Ascending aorta (tissue), 2 donors: Measurements from ENCODE around the gene BANP. TPM values are rescaled to one million over a fixed set of nuclear protein-coding genes. Genes with fewer than 3 reads are reported as not detected.
A peak's percentile ranks its signal among the peaks of the same experiment; 100 is the strongest.
"Not testable (repeated sequence)": the region's sequence is repeated elsewhere in the genome, so short reads cannot be mapped to it uniquely, and the experiment has no call there.

Source experiments
- DNase-seq, 2 donors: peaks; one replicate each; pipeline ENCODE4 v3.0.0-alpha.2; 2019; ENCODE audit warnings: low spot score in 2 of 2
- H3K27ac ChIP-seq, 2 donors: fragments of 200-600 bp; sonication (generic); one replicate each; pipeline ENCODE4 v1.5.1; 2016 to 2017; ENCODE audit warnings: mild to moderate bottlenecking in 1 of 2
- H3K27me3 ChIP-seq: fragments of 200-600 bp; sonication (generic); one replicate; pipeline ENCODE4 v1.5.1; 2017
- H3K36me3 ChIP-seq, 2 donors: fragments of 200-600 bp; sonication (generic); one replicate each; pipeline ENCODE4 v1.5.1; 2016
- H3K4me1 ChIP-seq, 2 donors: fragments of 200-600 bp; sonication (generic); one replicate each; pipeline ENCODE4 v1.5.1; 2016 to 2017; ENCODE audit warnings: mild to moderate bottlenecking in 1 of 2
- H3K4me3 ChIP-seq, 2 donors: fragments of 200-600 bp; sonication (generic); one replicate each; pipeline ENCODE4 v1.5.1; 2016 to 2017; ENCODE audit warnings: mild to moderate bottlenecking in 1 of 2
- H3K9me3 ChIP-seq, 2 donors: fragments of 200-600 bp; sonication (generic); one replicate each; pipeline ENCODE4 v1.5.1; 2016
- intact Hi-C: fragments of 100-400 bp; cut with DNase I; formaldehyde crosslinking; loops from one replicate; pipeline ENCODE4 v1.15.1; 2023
- total RNA-seq: library from RNA; depleted of rRNA; stranded (reverse); fragments of >200 nt; gene quantifications from one replicate; pipeline ENCODE4 v1.1.0, GENCODE V29; 2016
- TF ChIP-seq, protein P1 (sequence below), 3 experiments: fragments of 200-600 bp in 2 of 3; fragments of 450-650 bp in 1 of 3; sonication (generic) in 2 of 3; IDR thresholded peaks; one replicate each; pipeline ENCODE4 v1.5.1; 2016 to 2019; ENCODE audit warnings: antibody characterized with exemption in 3 of 3, mild to moderate bottlenecking in 1 of 3, moderate library complexity in 1 of 3

Gene BANP
- total RNA-seq, 1 donor from 2014 or later = 23.4 TPM

DNA sequence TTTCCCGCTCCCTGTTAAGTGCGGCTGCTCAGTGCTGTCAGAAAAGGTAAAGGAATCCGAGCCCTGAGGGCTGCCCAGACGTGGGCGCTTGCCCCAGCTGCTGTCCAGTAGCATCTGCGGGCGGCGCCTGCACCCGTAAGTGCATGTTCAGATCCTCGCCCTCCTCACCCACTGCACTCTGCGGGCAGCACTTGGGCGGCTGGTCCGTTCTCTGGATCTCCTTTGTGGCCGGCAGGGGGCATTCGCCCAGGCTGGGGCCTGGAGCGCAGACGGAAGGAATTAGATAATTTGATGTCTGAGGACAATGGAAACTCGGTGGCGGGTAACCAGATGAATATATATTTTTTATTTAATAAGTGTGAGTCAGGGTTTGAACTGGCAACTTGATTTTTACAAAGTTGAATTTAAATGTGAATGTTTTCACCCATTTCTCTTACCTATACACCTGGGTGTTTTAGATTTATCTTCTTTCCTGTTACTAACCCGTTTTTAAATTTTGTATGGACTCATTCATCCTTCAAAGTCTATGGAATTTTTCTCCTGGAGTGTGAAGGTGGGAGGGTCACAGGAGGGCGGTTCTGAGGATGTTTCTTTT is 73.4 kb downstream of the BANP start:
- TF ChIP-seq, protein P1, sequence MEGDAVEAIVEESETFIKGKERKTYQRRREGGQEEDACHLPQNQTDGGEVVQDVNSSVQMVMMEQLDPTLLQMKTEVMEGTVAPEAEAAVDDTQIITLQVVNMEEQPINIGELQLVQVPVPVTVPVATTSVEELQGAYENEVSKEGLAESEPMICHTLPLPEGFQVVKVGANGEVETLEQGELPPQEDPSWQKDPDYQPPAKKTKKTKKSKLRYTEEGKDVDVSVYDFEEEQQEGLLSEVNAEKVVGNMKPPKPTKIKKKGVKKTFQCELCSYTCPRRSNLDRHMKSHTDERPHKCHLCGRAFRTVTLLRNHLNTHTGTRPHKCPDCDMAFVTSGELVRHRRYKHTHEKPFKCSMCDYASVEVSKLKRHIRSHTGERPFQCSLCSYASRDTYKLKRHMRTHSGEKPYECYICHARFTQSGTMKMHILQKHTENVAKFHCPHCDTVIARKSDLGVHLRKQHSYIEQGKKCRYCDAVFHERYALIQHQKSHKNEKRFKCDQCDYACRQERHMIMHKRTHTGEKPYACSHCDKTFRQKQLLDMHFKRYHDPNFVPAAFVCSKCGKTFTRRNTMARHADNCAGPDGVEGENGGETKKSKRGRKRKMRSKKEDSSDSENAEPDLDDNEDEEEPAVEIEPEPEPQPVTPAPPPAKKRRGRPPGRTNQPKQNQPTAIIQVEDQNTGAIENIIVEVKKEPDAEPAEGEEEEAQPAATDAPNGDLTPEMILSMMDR (IDR thresholded peaks at IDR 0.05) = peak; percentile 23 to 36 (median 31)
- H3K27me3 ChIP-seq, H3K4me1 ChIP-seq, DNase-seq, H3K27ac ChIP-seq, H3K9me3 ChIP-seq, intact Hi-C loops, H3K4me3 ChIP-seq: not testable (repeated sequence)
- H3K36me3 ChIP-seq = peaks cover 4 to 11% of the 10 kb centered on the region in 2 donors

DNA sequence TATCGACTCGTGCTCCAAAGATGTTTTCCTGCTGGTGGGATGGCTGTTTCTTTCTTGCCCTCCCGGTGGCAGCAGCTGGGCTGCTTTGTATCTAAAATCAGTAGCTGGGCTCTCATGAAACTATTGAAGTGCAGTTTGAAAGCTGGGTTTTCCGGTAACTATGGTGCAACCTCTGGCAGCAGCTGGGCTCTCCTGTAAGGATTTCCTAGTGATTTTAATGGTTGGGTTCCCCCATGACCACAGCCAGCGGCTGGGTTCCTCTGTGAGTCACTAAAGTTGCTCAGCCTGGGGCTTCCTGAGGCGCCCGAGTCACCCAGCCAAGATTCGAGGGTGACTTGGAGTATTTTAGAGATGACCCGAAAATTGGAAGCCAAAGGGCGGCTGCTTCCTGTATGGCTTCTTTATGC is 73.9 kb downstream of the BANP start:
- intact Hi-C loops, H3K4me3 ChIP-seq, H3K4me1 ChIP-seq, H3K27me3 ChIP-seq, H3K27ac ChIP-seq, H3K9me3 ChIP-seq: not testable (repeated sequence)
- DNase-seq = peak; percentile 27 to 82
- peaks cover 4 to 11% of the 10 kb centered on the region in 2 donors for H3K36me3 ChIP-seq

DNA sequence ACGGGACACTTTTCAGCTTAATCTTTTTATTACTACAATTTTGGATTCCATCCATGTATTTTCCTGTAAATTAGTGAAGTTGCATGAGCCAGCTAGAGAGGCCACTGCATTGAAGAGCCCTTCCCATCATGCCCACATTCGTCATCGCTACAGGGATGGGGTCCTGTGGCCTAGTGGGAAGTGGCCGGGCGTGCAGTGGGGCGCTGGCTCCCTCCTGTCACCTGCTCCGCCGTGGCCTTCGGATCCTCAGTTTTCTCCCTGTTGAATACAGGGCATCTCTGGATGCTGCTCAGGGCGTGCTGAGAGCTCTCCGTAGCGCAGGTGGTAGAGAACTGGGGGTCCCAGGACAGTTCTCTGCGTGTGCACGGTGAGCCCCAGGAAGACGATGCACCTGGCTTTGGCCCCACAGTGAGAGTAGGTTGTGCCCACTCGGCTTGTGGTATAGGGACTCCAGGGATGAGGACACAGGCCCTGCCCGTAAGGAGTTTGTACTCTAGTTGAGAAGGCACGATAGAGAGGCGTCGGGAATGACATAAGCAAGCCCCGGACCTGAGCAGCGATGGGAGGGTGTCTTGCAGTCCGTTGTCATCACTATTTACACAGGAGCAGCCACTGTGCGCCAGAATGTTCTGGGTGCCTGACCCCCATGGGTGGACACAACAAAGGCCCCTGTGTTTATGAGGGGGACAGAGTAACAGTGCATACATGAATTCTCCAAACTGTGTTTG is 74.8 kb downstream of the BANP start:
- H3K4me1 ChIP-seq, H3K36me3 ChIP-seq, H3K4me3 ChIP-seq, H3K27me3 ChIP-seq, H3K27ac ChIP-seq, H3K9me3 ChIP-seq, DNase-seq, intact Hi-C loops: not testable (repeated sequence)

DNA sequence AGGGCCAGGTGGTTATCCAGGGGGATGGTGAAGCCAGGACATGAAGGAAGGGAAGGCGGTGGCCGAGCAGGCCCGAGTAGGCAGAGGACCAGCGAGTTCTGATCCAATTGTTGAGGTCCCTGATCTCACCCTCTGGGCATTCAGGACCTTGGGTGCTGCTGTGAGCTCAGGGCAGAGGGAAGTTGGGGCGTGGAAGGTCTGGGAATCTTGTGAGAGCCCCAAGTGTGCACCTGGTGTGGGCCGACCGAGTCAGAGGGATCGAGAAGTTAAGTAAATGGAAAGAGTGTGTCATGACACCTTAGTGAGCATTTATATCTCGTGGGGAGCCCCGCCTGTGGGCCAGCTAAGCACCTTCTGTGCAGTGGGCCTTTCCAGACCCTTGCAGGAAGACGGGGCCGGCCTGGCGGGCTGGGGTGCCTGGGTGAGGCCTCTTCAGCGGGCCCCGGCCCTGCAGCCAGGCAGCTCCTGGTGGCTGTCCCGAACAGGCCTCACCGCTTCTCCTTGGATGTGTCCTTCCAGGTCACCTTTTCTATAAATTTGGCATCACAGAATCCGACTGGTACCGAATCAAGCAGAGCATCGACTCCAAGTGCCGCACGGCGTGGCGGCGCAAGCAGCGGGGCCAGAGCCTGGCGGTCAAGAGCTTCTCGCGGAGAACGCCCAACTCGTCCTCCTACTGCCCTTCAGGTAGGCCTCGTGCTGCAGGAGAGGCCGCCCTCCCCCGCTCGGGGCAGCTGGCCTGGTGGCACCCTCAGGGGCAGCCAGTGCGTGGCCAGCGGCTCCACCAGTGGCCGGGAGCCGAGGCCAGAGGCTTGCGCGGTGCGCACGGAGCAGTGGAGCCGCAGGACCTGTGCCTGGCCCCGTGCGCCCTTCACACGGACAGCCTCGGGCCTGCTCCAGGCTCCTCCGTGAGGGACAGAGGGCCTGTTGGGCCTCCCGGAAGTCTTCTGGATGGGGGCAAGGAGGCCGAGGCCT is 76.0 kb downstream of the BANP start:
- intact Hi-C loops = no loop called here
- H3K36me3 ChIP-seq = peaks cover 1 to 8% of the 10 kb centered on the region in 2 donors
- no peak overlapping the region for H3K27ac ChIP-seq
- no peaks in the 10 kb centered on the region for H3K4me1 ChIP-seq
- H3K27me3 ChIP-seq = no peaks in the 10 kb centered on the region
- no peak for DNase-seq
- TF ChIP-seq, protein P1 (IDR thresholded peaks at IDR 0.05) = no peak
- no peaks in the 10 kb centered on the region for H3K9me3 ChIP-seq
- no peak overlapping the region for H3K4me3 ChIP-seq

DNA sequence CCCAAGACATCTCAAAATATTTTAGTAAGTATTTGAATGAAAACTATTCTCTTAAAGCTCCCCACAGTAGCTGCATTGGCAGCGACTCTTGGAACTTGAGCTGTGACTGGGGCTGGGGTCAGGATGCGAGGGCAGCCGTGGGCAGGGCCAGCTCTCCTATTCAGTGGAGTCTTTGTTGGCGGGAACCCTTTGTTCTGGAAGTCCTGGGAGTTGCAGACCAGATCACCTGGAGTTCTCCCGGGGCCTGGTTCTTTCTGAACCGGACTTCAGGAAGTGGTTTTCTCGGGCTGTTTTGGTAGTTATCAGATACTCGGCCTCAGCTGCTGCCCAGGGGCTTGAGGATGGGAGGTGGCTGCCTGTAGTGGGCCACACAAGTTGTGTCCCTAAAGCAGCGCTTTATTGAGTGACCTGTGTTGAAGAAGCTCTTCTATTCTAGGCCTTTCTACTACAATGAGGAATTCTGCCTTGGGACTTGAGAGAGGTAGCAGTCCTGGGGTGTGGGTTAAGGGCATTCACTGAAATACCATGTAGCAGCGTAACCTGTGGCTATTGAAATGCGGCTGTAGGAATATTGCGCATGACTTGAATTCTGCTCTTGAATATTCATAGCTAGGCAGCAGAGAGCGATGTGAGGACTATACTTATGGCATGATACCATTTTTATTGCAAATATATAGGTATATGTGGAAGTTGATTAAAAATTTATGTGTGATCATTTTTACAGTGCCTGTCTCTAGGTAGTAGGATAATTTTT is 77.1 kb downstream of the BANP start:
- DNase-seq = not testable (repeated sequence)

DNA sequence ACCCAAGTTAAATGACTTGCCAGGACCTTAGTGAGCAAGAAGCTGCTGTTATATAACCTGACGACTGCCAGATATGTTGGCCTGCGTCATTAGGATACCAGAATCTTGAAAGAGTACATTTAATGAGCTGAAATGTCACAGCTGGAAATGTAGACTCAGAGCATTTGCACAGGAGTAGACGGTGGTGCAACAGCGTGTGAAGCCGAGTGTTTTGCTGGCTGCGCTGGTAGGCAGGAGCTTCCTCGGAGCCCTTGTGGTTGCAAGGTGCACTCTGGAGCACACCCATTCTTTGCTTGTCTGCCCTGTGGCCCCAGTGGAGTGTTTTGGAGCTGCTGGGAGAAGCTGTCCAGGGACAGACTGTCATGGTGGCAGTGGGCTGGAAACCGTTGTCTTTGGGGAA is 79.3 kb downstream of the BANP start:
- no peak overlapping the region for H3K27ac ChIP-seq
- peaks cover 9 to 25% of the 10 kb centered on the region in 2 donors for H3K36me3 ChIP-seq
- no peaks in the 10 kb centered on the region for H3K27me3 ChIP-seq
- no peaks in the 10 kb centered on the region for H3K9me3 ChIP-seq
- intact Hi-C loops = no loop called here
- TF ChIP-seq, protein P1 (IDR thresholded peaks at IDR 0.05) = no peak
- H3K4me1 ChIP-seq = no peaks in the 10 kb centered on the region
- DNase-seq = no peak
- no peak overlapping the region for H3K4me3 ChIP-seq

More for the DNA sequence above, 77.1 kb downstream of the BANP start:
- H3K4me1 ChIP-seq, H3K27ac ChIP-seq, intact Hi-C loops, H3K27me3 ChIP-seq, H3K9me3 ChIP-seq, H3K4me3 ChIP-seq: not testable (repeated sequence)
- H3K36me3 ChIP-seq = peaks cover 0 to 11% of the 10 kb centered on the region in 2 donors

DNA sequence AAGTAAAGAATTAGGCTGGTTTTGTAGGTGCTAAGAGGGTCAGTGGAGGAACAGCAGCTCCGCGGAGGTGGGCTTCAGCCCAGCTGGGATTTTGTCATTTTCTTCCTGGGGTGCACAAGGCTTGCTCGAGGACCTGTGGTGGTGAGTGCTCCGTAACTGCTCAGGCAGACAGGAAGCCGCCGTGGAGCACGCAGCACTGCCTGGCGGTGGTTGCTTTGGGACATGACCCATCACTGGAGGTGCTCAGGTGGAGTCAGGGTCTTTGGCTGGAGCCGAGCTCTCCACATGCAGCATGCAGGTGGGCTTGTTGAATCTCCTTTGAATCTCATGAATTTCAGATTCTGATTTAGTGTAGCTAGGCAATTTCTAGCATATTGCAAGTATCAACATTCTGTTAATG is 79.7 kb downstream of the BANP start:
- H3K4me3 ChIP-seq, H3K9me3 ChIP-seq, H3K4me1 ChIP-seq, H3K27me3 ChIP-seq, DNase-seq, intact Hi-C loops, H3K27ac ChIP-seq: not testable (repeated sequence)
- peaks cover 13 to 30% of the 10 kb centered on the region in 2 donors for H3K36me3 ChIP-seq

DNA sequence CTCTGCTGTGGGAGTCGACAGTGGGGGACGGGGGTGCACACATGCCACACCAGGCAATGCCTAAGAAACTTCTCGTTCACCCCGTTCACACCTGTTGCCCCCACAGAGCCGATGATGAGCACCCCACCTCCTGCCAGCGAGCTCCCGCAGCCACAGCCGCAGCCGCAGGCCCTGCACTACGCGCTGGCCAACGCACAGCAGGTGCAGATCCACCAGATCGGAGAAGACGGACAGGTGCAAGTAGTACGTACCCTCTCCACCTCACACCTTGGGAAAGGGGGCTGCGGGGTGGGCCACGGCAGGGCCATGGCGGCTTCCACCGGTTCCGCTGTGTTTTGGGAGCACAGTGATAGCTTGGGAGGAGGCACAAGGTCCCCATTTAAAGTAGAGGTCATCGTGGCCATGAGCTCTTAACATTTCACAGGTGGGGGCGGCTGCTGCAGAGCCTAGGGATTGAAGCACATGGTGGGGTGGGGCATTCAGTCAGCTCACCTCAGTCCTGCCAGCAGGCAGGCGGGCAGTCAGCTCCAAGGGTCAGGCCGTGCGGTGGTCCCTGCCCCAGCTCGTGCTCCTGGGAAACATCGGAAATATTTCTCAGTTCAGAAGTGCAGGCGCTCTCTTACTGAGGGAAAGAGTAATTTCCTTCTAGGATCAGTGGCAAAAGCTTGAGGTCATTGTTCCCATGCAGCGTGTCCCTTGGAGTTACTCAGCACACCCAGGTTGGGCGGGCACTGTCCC is 81.9 kb downstream of the BANP start:
- H3K27ac ChIP-seq, H3K4me1 ChIP-seq, intact Hi-C loops, H3K9me3 ChIP-seq, H3K4me3 ChIP-seq, H3K27me3 ChIP-seq, DNase-seq: not testable (repeated sequence)
- peaks cover 19 to 33% of the 10 kb centered on the region in 2 donors for H3K36me3 ChIP-seq
